K562 (cell line): ENCODE measurements around the gene VASH1. TPM values are rescaled to one million over a fixed set of nuclear protein-coding genes. Genes with fewer than 3 reads are reported as not detected.

Experiments
- ATAC-seq: fragments of 200-7000 bp; cut with Tn5 transposase; 3 replicates; pipeline ENCODE4 v1.9.1; 2020; ENCODE audit warnings: moderate library complexity
- BruUV-seq: library from RNA; stranded (reverse); fragments of 400-500 nt; replicated peaks from 2 replicates; lab custom pipeline; 2021; lab: Mats Ljungman, UMichigan
- CTCF ChIA-PET: fragments of 300-600 bp; formaldehyde crosslinking; extraction: SDS; loops from one replicate; lab custom pipeline; 2021; ENCODE audit warnings: low intra/inter-chr PET ratio; lab: Yijun Ruan, JAX
- POLR2A ChIA-PET: fragments of 300-600, 350-650 bp; sonication (Branson Sonifier 250); formaldehyde crosslinking; extraction: SDS; loops from one replicate; lab custom pipeline; 2021; ENCODE audit warnings: antibody characterized with exemption, inconsistent platforms; lab: Yijun Ruan, JAX
- DNase-seq, 4 experiments: peaks; one replicate each; pipeline versions ENCODE4 v3.0.0 to v3.0.0-alpha.2; 2011 to 2018; ENCODE audit warnings: low spot score in 3 of 4, mixed read lengths in 3 of 4; ENCODE audit errors: extremely low read depth in 1 of 4
- FAIRE-seq: peaks from 2 replicates; lab custom pipeline; 2011; peaks lifted over from hg19 to GRCh38; lab: Jason Lieb, UNC
- H2AFZ ChIP-seq: 2 replicates; pipeline ENCODE4 v1.6.0; 2011; ENCODE audit warnings: low read depth, low read length, control low read depth, inconsistent platforms
- H3K27ac ChIP-seq: fragments of 200-600 bp; 3 replicates; pipeline ENCODE4 v1.8.0; 2011; ENCODE audit warnings: low read depth, mild to moderate bottlenecking, control low read depth, inconsistent platforms, low read length, moderate library complexity, mixed read lengths; ENCODE audit errors: extremely low read depth
- H3K27me3 ChIP-seq, 2 experiments: fragments of 300-600 bp in 1 of 2; 2 replicates in 1 of 2; 3 replicates in 1 of 2; pipeline versions ENCODE4 v1.6.0 to v1.8.0; 2011; ENCODE audit warnings: inconsistent platforms in 2 of 2, low read length in 2 of 2, mild to moderate bottlenecking in 1 of 2, mixed read lengths in 1 of 2, moderate library complexity in 1 of 2; ENCODE audit not compliant: control insufficient read depth in 2 of 2, insufficient read depth in 2 of 2
- H3K36me3 ChIP-seq: fragments of 300-600 bp; 3 replicates; pipeline ENCODE4 v1.8.0; 2011; ENCODE audit warnings: mild to moderate bottlenecking, low read length, inconsistent platforms; ENCODE audit not compliant: control insufficient read depth, insufficient read depth
- H3K4me1 ChIP-seq, 2 experiments: fragments of 200-600 bp in 1 of 2; replicated peaks in 1 of 2; 2 replicates in 1 of 2; 3 replicates in 1 of 2; pipeline versions ENCODE4 v1.5.1 to v1.8.0; 2011; ENCODE audit warnings: inconsistent platforms in 2 of 2, low read length in 2 of 2, mild to moderate bottlenecking in 1 of 2, mixed read lengths in 1 of 2, moderate library complexity in 1 of 2; ENCODE audit not compliant: control insufficient read depth in 2 of 2, insufficient read depth in 2 of 2
- H3K4me2 ChIP-seq: 2 replicates; pipeline ENCODE4 v1.6.1; 2011; ENCODE audit warnings: low read length, control low read depth, inconsistent platforms, mixed read lengths; ENCODE audit not compliant: insufficient read depth
- H3K4me3 ChIP-seq: fragments of 200-600 bp; sonication (generic), shearing (Covaris generic); 2 replicates; pipeline ENCODE4 v1.5.1; 2016; ENCODE audit warnings: control low read depth, inconsistent platforms
- H3K79me2 ChIP-seq: fragments of 200-600 bp; 3 replicates; pipeline ENCODE4 v1.8.0; 2011; ENCODE audit warnings: low read length, inconsistent platforms; ENCODE audit not compliant: control insufficient read depth, insufficient read depth
- H3K9ac ChIP-seq, 2 experiments: 2 replicates each; pipeline versions ENCODE4 v1.6.0 to v1.6.1; 2011; ENCODE audit warnings: low read depth in 2 of 2, low read length in 2 of 2, control low read depth in 1 of 2, inconsistent platforms in 1 of 2, mild to moderate bottlenecking in 1 of 2, mixed read lengths in 1 of 2; ENCODE audit not compliant: insufficient read depth in 1 of 2
- H3K9me1 ChIP-seq: one replicate; pipeline ENCODE4 v1.6.0; 2011; ENCODE audit warnings: inconsistent platforms, mild to moderate bottlenecking, low read length, moderate library complexity; ENCODE audit not compliant: control insufficient read depth, insufficient read depth
- H3K9me3 ChIP-seq: replicated peaks from 2 replicates; pipeline ENCODE4 v1.5.1; 2011; ENCODE audit warnings: low read depth, low read length, inconsistent platforms; ENCODE audit not compliant: control insufficient read depth, insufficient read depth
- H4K20me1 ChIP-seq: replicated peaks from 2 replicates; pipeline ENCODE4 v1.6.1; 2011; ENCODE audit warnings: low read length, inconsistent platforms, mixed read lengths; ENCODE audit not compliant: control insufficient read depth, insufficient read depth
- ATF2 ChIP-seq: sonication (generic); formaldehyde crosslinking; IDR thresholded peaks from 2 replicates; pipeline ENCODE4 v1.8.1; 2022; ENCODE audit warnings: missing genetic modification reagents
- CGGBP1 ChIP-seq: fragments of 250-450 bp; sonication (Bioruptor Pico); IDR thresholded peaks from 2 replicates; pipeline ENCODE4 v1.9.0; 2021; ENCODE audit warnings: mild to moderate bottlenecking
- CHAMP1 ChIP-seq: fragments of 450-650 bp; IDR thresholded peaks from 2 replicates; pipeline ENCODE4 v1.6.1; 2016; ENCODE audit warnings: mild to moderate bottlenecking
- GTF2F1 ChIP-seq: IDR thresholded peaks from 2 replicates; pipeline ENCODE4 v1.6.1; 2011; ENCODE audit warnings: low read depth, low read length, improper control_type of control experiment
- HEY1 ChIP-seq: fragments of 250-450 bp; sonication (Bioruptor Pico); IDR thresholded peaks from 2 replicates; pipeline ENCODE4 v1.5.0; 2020; ENCODE audit warnings: mild to moderate bottlenecking, moderate library complexity, borderline replicate concordance
- HMG20A ChIP-seq: fragments of 450-650 bp; formaldehyde crosslinking; conservative IDR thresholded peaks from 2 replicates; pipeline ENCODE4 v1.4.0; 2020; ENCODE audit warnings: mild to moderate bottlenecking, mixed read lengths
- IRF9 ChIP-seq: fragments of 450-650 bp; IDR thresholded peaks from 2 replicates; pipeline ENCODE4 v1.6.1; 2016; ENCODE audit warnings: missing biosample characterization, missing genetic modification characterization
- KLF10 ChIP-seq: fragments of 250-450 bp; sonication (Bioruptor Pico); IDR thresholded peaks from 2 replicates; pipeline ENCODE4 v1.6.1; 2021; ENCODE audit warnings: matching md5 sums
- LARP7 ChIP-seq: fragments of 450-650 bp; IDR thresholded peaks from 2 replicates; pipeline ENCODE4 v1.6.1; 2016
- MTF1 ChIP-seq: fragments of 250-450 bp; sonication (Bioruptor Pico); IDR thresholded peaks from 2 replicates; pipeline ENCODE4 v1.9.0; 2021; ENCODE audit warnings: moderate library complexity, mild to moderate bottlenecking, inconsistent platforms, borderline replicate concordance
- NR2C1 ChIP-seq, 2 experiments: fragments of 450-650 bp; IDR thresholded peaks; 2 replicates each; pipeline ENCODE4 v1.6.1; 2017; ENCODE audit warnings: mild to moderate bottlenecking in 2 of 2, antibody characterized with exemption in 1 of 2, inconsistent platforms in 1 of 2, missing compliant biosample characterization in 1 of 2, missing genetic modification characterization in 1 of 2
- POLR2AphosphoS5 ChIP-seq: IDR thresholded peaks from 2 replicates; pipeline ENCODE4 v1.6.1; 2011; ENCODE audit warnings: mild to moderate bottlenecking, low read depth, low read length, moderate library complexity; ENCODE audit not compliant: control insufficient read depth, insufficient read depth
- SRSF3 ChIP-seq: fragments of 200-400 bp; formaldehyde crosslinking; IDR thresholded peaks from 2 replicates; pipeline ENCODE4 v1.6.1; 2016; ENCODE audit warnings: mild to moderate bottlenecking, low read length, moderate library complexity; ENCODE audit not compliant: insufficient read depth
- TCF15 ChIP-seq: fragments of 250-450 bp; sonication (Bioruptor Pico); IDR thresholded peaks from 2 replicates; pipeline ENCODE4 v1.8.0; 2022; ENCODE audit warnings: moderate library complexity, mild to moderate bottlenecking, inconsistent platforms
- TCFL5 ChIP-seq: fragments of 250-450 bp; sonication (Bioruptor Pico); conservative IDR thresholded peaks from 2 replicates; pipeline ENCODE4 v1.6.1; 2021; ENCODE audit warnings: mild to moderate bottlenecking, moderate library complexity, matching md5 sums
- TRIM24 ChIP-seq, 2 experiments: fragments of 450-650 bp; IDR thresholded peaks; 2 replicates each; pipeline ENCODE4 v1.6.1; 2016
- ZNF224 ChIP-seq: sonication (generic); formaldehyde crosslinking; IDR thresholded peaks from 2 replicates; pipeline ENCODE4 v1.8.0; 2022; ENCODE audit warnings: mild to moderate bottlenecking, missing genetic modification reagents
- ZNF780A ChIP-seq: fragments of 250-450 bp; sonication (Bioruptor Pico); IDR thresholded peaks from 2 replicates; pipeline ENCODE4 v1.5.0; 2021; ENCODE audit warnings: mild to moderate bottlenecking
- WGBS: fragments of 100-300 bp; shearing (Covaris generic); methylation state at CpG from one replicate; pipeline ENCODE4 v1.1.6; 2016; ENCODE audit warnings: low coverage, mixed read lengths; ENCODE audit not compliant: insufficient coverage; ENCODE audit errors: missing lambda C conversion rate; 5-methylcytosine and 5-hydroxymethylcytosine counted together
- in situ Hi-C: fragments of 300-500 bp; cut with MboI; formaldehyde crosslinking; loops from 4 replicates; pipeline ENCODE4 v1.15.0; 2018; ENCODE audit warnings: inconsistent platforms, mixed read lengths
- intact Hi-C: fragments of 100-400 bp; cut with micrococcal nuclease; formaldehyde crosslinking; loops from 2 replicates; pipeline ENCODE4 v1.14.2; 2022
- polyA plus RNA-seq, 8 experiments: library from polyadenylated mRNA; depleted of rRNA in 4 of 8; stranded (reverse) in 5 of 8; unstranded in 3 of 8; fragments of >200 nt; fragmentation: Nextera tagmentation in 2 of 8; fragmentation: Illumina TruSeq in 1 of 8; extraction: Ambion mirVana in 2 of 8; extraction: Trizol in 1 of 8; gene quantifications; 2 replicates each; pipeline versions ENCODE4 v1.2.1 to v1.2.3, GENCODE V29; 2011 to 2014; ENCODE audit warnings: inconsistent platforms in 1 of 8, missing spikeins in 1 of 8
- total RNA-seq, 7 experiments: library from RNA; depleted of rRNA in 6 of 7; stranded (reverse); fragments of >200 nt in 6 of 7; fragmentation: Illumina TruSeq in 2 of 7; extraction: Trizol in 2 of 7; gene quantifications; 2 replicates each; pipeline versions ENCODE4 v1.2.1 to v1.2.3, GENCODE V29; 2011 to 2021; ENCODE audit warnings: low replicate concordance in 1 of 7

VASH1 gene
- total and polyA plus RNA-seq, 9 of the 15 experiments (the other 6 are each of a cell fraction or from before 2014, with no cell fraction given), result 0.01 to 0.43 (median 0.13) TPM; not detected in 1

GRCh38 chr14:76715511-76716081 lies 45.7 kb upstream of the VASH1 start:
- in situ Hi-C loops (loop anchor here (10.0 to 25.0 kb wide), 2 partner anchors 149 to 347 kb away; no protein-coding TSS in a partner anchor), intact Hi-C loops (no loop called here)
- H3K4me1 ChIP-seq, result peaks cover 0 to 5% of the 10 kb centered on the region in 2 experiments; a peak in 3 of 5 replicates
- no peaks in the 10 kb centered on the region for H3K79me2 ChIP-seq
- FAIRE-seq (peak; percentile 57), ATAC-seq (no peak), DNase-seq (peak in 1 of 4 experiments; percentile 7)
- no peaks in the 10 kb centered on the region for H4K20me1 ChIP-seq
- no peak overlapping the region for H3K4me3 ChIP-seq
- CTCF ChIA-PET, result no interaction called here
- BruUV-seq, result no TSS peak
- no peak overlapping the region for H2AFZ ChIP-seq
- 14% methylated on average over 6 of the region's 7 CpGs for WGBS
- H3K27me3 ChIP-seq, result peaks cover 2 to 11% of the 10 kb centered on the region in 2 experiments; a peak in 3 of 5 replicates
- no peak overlapping the region for H3K9ac ChIP-seq
- no peak overlapping the region for H3K27ac ChIP-seq
- no peaks in the 10 kb centered on the region for H3K36me3 ChIP-seq
- H3K9me3 ChIP-seq, result no peaks in the 10 kb centered on the region
- no peaks in the 10 kb centered on the region for H3K9me1 ChIP-seq
- POLR2A ChIA-PET, result interaction anchor here (0.6 to 1.4 kb wide), 2 partner anchors 19 to 68 kb away, joined by 3 to 4 read pairs; no protein-coding TSS in a partner anchor
- H3K4me2 ChIP-seq, result peak overlapping the region; percentile 1; the same call in 1 of the 2 replicates
- no peak for TF ChIP-seq KLF10 (CRISPR knock-in tag)
- no peak for TF ChIP-seq MTF1
- no peak for TF ChIP-seq LARP7
- TF ChIP-seq IRF9 (tag), result no peak
- no peak for TF ChIP-seq TCF15 (CRISPR knock-in tag)
- no peak for TF ChIP-seq HMG20A
- TF ChIP-seq ZNF780A (CRISPR knock-in tag), result no peak
- TF ChIP-seq TRIM24 (IDR thresholded peaks at IDR 0.05), result no peak
- no peak for TF ChIP-seq SRSF3
- TF ChIP-seq HEY1 (CRISPR knock-in tag), result no peak
- TF ChIP-seq POLR2AphosphoS5, result no peak
- TF ChIP-seq GTF2F1, result no peak
- no peak for TF ChIP-seq NR2C1 (IDR thresholded peaks at IDR 0.05)
- TF ChIP-seq NR2C1 (tag; IDR thresholded peaks at IDR 0.05), result no peak
- TF ChIP-seq TCFL5 (CRISPR knock-in tag), result no peak
- no peak for TF ChIP-seq CHAMP1
- TF ChIP-seq ZNF224, result no peak
- TF ChIP-seq CGGBP1, result no peak
- TF ChIP-seq ATF2 (CRISPR knock-in tag), result no peak
